ENCODE data around the gene XRCC1.

Gene XRCC1

DNA sequence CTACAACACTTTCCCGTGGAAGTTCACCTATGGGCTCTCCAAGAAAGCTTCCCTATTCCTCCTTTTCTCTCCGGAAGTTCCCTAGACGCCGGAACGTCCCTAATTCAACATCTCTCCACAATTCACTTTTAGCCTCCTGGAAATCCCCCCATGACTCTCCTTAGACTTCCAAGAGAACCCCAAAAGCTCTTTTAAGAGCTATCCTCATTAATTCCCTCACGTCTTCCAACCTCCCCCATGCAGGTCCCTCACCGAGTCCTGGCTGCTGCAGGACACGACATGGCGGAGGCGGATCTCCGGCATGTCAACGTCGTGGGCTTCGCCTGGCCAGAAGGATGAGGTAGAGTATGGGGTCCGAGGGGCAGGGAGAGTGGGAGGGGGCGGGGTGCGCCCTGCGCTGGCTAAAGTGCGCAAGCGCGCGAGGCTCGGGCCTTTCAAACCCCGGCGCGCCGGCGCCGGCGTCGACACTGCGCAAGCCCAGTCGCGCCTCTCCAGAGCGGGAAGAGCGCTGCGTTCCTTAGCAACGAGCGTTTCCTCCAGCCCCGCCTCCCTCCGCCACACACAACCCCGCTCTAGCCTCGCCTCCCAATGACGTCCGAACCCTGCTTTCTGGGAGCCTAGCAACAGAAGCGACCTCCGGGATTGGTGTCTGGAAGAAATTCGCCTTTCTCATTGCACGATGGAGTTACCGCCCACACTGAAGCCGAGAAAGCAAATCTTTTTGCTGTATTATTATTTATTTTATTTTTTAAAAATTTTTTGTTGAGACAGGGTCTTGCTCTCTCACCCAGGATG lies at the start of gene XRCC1, which contains the start of gene PINLYP (continued):
- TF ChIP-seq ZNF341 (tag by site-specific recombination; IDR thresholded peaks at IDR 0.05; ENCODE audit: low read depth) (peak; percentile 100), ZNF488 (tag by site-specific recombination; IDR thresholded peaks at IDR 0.05) (no peak), ZNF510 (tag by site-specific recombination; IDR thresholded peaks at IDR 0.05; ENCODE audit: insufficient replicate concordance) (no peak), ZFP37 (tag by site-specific recombination; IDR thresholded peaks at IDR 0.05) (peak; percentile 44; the same call in 1 of the 2 replicates), GFI1B (tag by site-specific recombination; IDR thresholded peaks at IDR 0.05) (no peak), ZBTB1 (tag by site-specific recombination; IDR thresholded peaks at IDR 0.05) (no peak), ZNF221 (tag by site-specific recombination; IDR thresholded peaks at IDR 0.05; ENCODE audit: borderline replicate concordance) (no peak), ZNF629 (tag by site-specific recombination; IDR thresholded peaks at IDR 0.05) (peak; percentile 70), ZSCAN30 (tag by site-specific recombination; IDR thresholded peaks at IDR 0.05) (peak; percentile 38; the same call in 1 of the 2 replicates), ZNF239 (tag by site-specific recombination; IDR thresholded peaks at IDR 0.05) (no peak), TSHZ1 (tag by site-specific recombination; IDR thresholded peaks at IDR 0.05; ENCODE audit: borderline replicate concordance) (no peak), TRIM28 (IDR thresholded peaks at IDR 0.05; ENCODE audit: borderline replicate concordance, low read length) (no peak), HOXD13 (CRISPR knock-in tag; IDR thresholded peaks at IDR 0.05; ENCODE audit: borderline replicate concordance) (no peak), ZNF658 (tag by site-specific recombination; IDR thresholded peaks at IDR 0.05) (no peak), REPIN1 (tag by site-specific recombination; IDR thresholded peaks at IDR 0.05; ENCODE audit: low read depth) (no peak; the same call in 1 of the 2 replicates), ZNF561 (tag by site-specific recombination; IDR thresholded peaks at IDR 0.05; ENCODE audit: borderline replicate concordance) (no peak; the same call in 1 of the 2 replicates), ZNF571 (tag by site-specific recombination; IDR thresholded peaks at IDR 0.05) (no peak), ZNF302 (tag by site-specific recombination; IDR thresholded peaks at IDR 0.05; ENCODE audit: low read depth) (no peak), ZNF621 (tag by site-specific recombination; IDR thresholded peaks at IDR 0.05) (no peak), ZNF518A (tag by site-specific recombination; conservative IDR thresholded peaks at IDR 0.05; ENCODE audit: low read depth) (peak; percentile 41; the same call in 1 of the 2 replicates), ZNF433 (tag by site-specific recombination; IDR thresholded peaks at IDR 0.05; ENCODE audit: low read depth) (no peak), KLF10 (tag by site-specific recombination; IDR thresholded peaks at IDR 0.05) (peak; percentile 98), ZNF157 (tag by site-specific recombination; IDR thresholded peaks at IDR 0.05) (no peak), ZNF558 (tag by site-specific recombination; IDR thresholded peaks at IDR 0.05) (peak; percentile 33; the same call in 1 of the 2 replicates), ZNF10 (tag by site-specific recombination; IDR thresholded peaks at IDR 0.05) (no peak), GLI4 (tag by site-specific recombination; IDR thresholded peaks at IDR 0.05) (no peak), ZFP3 (tag by site-specific recombination; IDR thresholded peaks at IDR 0.05; ENCODE audit: low read depth) (no peak), ZNF202 (tag by site-specific recombination; IDR thresholded peaks at IDR 0.05; ENCODE audit: borderline replicate concordance) (no peak)
- TF ChIP-seq, protein P1, sequence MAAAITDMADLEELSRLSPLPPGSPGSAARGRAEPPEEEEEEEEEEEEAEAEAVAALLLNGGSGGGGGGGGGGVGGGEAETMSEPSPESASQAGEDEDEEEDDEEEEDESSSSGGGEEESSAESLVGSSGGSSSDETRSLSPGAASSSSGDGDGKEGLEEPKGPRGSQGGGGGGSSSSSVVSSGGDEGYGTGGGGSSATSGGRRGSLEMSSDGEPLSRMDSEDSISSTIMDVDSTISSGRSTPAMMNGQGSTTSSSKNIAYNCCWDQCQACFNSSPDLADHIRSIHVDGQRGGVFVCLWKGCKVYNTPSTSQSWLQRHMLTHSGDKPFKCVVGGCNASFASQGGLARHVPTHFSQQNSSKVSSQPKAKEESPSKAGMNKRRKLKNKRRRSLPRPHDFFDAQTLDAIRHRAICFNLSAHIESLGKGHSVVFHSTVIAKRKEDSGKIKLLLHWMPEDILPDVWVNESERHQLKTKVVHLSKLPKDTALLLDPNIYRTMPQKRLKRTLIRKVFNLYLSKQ (tag by site-specific recombination; IDR thresholded peaks at IDR 0.05; ENCODE audit: borderline replicate concordance), result no peak

Measured in HEK293 (cell line).